OCI-LY7 (cell line): ENCODE measurements around the gene EVA1B.

ENCODE experiments used
- CTCF ChIP-seq: fragments of 200-600 bp; sonication (generic); conservative IDR thresholded peaks from 2 replicates; pipeline ENCODE4 v1.5.1; 2014; ENCODE audit warnings: mild to moderate bottlenecking, antibody characterized with exemption, low read length, moderate library complexity, mixed read lengths
- EZH2phosphoT487 ChIP-seq: fragments of 200-600 bp; sonication (generic); IDR thresholded peaks from 2 replicates; pipeline ENCODE4 v1.6.1; 2018; ENCODE audit warnings: low read depth, borderline replicate concordance, mild to moderate bottlenecking, mixed run types, antibody characterized with exemption, low read length, moderate library complexity, mixed read lengths

- TF ChIP-seq CTCF: no peak
- TF ChIP-seq EZH2phosphoT487: no peak
Observed at GRCh38 chr1:36273024-36273423, 50.4 kb downstream of the EVA1B start.
